GM19238 (cell line): ENCODE results near the gene GPS2.
A peak's percentile ranks its signal among the peaks of the same experiment; 100 is the strongest.

ENCODE experiments used
- DNase-seq: peaks from one replicate; pipeline ENCODE4 v3.0.0; 2011; ENCODE audit warnings: low spot score; ENCODE audit not compliant: insufficient read length

GPS2 gene

DNA sequence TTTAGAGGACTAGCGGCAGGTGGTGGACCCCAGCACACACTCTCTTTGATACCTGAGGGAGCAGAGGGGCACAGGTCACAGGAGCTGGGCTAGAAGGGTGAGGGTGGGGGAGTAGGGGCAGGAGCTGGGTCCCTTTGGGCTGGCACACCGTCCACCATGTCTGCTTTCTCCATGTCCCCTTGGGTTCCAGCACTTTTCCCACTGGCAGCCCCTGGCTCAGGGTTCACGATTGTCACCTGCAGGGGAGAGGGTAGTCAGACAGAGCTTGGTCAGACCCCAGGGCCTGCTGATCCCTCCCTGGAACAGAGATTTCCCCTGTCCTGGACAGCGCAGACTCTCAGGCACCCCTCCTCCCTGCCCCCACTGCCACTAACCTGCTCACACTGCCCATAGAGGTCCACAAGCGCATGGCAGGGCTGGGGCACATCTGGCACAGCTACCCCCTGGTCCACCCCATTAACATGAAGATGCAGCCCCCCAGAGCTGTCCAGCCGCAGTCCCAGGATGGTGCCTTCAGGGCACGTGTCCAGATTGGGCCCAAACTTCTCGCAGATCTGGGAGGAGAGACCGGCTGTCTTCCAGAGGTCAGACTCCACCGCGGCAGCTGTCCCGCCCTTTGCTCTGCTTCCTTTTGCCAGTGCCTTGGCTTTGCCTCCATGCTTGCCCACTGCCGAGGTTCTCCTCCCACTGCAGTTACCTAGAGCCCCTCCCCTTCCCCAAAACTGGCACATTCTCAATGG lies 3.1 kb upstream of the GPS2 start:
- no peak for DNase-seq

DNA sequence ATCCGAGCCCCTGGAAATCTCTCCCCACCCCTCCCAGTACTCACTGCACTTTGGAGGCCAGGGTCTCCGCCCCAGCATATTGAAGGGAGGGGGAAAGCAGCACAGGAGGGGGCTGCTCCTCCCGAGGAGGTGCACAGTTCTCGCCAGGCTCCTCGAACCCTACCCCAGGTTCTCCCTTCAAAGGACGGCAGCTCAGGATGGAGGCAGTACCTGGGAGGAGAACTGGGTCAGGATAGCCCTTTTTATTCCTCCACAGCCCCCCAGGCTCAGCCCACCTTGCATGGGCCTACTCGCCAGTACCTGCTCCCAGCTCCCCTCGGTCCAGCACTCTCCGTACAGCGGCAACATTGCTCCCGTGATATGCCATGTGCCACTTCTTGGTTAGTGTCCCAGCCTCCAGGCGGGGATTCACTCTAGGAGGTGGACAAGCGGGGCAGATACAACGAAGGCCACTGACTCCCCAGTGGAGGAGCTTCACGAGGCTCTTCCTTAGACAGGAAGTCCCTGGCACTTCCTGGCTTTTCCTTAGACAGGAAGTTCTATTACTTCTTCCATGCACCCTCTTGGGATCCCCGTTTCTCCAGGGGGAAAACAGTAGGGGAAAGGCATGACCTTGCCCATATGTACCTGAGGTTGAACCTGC lies 2.1 kb upstream of the GPS2 start:
- DNase-seq = no peak

DNA sequence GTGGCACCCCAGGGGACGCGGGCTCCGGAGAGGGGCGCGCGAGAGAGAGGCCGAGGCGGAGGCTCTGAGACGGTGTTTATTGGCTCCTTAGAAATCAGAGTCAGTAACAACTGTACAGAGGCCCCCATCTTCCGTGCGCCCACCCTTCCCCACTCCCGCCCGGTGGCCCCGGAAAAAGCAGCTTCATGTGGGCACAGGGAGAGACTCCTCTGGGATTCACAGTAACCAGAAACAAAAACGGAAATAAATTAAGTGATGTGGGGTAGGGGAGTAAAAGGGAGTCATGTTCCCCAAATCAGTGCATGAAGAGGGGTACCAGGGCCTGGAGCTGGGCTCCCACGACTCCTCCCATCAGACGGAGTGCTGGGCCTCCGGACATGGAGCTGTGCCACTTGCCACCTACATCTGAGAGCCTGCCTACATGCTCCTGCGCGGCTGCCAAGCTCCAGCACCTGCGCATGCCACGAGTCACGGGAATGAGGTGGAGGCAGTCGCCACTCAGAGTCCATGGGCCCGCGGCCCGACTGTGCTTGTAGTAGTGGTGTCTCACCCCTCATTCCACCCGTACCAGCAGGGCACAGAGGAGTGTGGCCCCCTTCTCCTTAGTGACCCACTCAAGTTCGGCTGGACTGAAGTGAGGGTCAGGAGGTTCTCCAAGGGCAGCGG lies 543 bp upstream of the GPS2 start:
- DNase-seq = no peak

DNA sequence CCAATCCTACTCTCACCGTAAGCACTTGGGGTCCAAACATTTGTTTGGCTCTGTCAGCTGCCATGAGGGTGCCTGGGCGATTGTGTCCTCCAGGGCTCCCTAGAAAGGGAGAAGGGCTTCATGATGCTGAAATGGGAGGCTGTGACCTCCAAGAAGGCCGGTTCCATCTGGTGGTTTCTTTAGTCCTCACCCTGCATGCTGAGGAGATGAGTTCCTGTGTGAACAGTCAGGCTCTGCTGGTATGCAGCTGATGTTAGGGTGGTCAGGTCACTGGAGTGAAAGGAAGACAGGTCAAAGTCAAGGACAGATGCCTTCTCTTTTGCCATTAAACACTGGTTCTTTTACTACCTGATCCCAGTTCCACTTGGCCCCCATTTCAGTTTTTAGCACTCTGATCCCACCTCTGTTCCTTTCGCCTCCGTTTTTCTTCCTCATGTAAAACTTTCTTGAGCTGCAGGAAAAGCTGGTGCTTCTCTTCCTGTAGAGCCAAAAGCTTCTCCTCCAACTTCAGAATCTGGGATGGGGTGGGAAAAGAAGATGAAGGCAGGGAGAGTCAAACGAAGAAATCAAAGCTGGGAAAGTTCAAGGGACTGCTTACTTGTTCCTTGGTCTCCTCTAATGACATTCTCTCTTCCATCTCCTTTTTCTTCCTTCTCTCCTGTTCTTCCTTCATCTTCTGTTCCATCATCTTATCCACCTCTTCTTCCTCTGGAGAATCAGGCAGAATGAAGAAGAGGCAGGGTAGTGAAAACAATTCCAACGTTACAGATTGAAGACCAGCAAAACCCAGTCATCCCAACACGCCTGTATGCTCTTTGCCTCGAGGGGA lies 1.1 kb downstream of the GPS2 start:
- DNase-seq = no peak

DNA sequence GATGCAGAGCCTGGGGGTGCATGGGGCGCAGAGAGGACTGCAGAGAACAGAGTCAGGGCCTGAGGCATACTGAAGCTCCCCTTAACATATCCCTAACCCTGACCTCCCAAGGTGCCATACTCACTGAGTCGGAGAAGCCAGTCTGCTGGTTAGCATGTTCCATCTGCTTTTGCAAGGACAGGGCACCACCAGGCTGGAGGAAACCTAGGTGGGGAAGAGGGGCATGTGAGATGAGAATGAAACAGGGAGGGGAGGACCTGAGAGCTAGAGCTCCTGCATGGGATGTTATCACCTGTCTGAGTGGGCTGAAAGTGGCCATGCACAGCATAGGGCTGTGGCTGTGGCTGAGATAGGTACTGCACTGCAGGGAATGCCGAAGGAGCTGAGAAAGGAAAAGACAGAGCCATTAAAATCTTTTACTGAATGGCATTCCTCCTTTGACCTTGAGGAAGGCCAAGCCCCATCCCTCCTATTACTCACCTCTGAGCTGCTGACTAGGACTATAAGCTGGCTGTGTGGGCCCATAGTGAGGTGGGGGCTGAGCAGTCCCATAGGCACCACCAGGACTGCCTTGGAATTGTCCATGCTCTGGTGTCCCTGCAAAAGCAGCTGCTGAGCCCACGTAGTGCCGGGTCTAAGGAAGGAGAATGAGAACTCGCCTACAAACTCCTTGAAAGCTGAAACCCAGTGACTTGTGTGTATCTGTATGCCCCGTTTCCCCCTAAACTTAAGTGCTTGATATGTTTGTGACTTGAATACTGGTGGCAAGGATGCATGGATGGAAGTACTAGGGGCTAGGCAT lies 1.9 kb downstream of the GPS2 start:
- DNase-seq = no peak

DNA sequence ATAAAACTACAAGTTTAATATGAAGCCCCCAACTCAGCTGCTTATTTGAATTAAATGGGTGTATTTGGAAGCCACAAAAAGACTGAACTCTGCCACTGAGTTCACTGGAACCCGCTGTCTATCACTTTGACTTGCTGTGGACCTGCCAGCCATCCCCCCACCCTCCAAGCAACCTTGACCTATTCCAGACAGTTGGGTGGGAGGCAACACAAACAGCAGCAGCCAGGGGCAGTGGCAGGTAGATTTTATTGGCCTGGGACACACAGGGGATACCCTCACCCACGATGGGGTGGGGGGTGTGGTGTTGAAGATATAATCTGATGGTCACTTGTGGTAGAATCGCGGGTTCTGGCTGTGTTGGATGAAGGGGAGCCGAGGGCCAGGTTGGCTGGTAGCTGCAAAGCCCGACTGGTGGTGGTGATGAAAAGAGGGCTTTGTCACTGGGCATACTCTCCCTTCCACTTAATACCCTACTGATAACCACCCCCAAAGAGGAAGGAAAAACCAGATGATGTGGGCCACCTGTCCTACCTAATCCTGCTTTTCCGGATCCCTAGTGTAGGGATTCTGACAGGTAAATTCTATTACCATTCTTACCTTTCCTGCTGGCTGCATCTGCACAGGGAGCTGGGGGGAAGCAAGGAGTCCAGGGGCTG lies 2.6 kb downstream of the GPS2 start:
- DNase-seq = no peak

DNA sequence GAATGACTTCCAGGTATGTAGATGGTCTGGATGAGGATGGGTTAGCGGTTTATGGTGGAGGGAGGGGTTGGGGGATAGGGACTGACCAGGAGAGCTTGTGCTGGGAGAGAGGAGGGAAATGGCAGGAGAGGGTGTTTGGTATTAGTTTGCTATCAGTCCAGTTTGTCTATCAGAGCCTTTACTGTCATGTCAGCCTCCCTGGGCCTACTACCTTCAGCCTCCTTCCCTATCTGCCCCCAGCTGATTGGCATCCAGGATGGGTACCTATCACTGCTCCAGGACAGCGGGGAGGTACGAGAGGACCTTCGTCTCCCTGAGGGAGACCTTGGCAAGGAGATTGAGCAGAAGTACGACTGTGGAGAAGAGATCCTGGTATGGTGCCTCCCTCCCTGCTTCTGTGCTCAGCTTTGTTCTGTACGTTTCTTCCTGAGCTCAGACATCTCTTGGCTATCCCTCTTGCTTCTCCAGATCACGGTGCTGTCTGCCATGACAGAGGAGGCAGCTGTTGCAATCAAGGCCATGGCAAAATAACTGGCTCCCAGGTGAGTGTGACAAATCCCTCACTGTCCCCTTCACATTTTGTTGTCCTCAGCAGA lies 4.0 kb downstream of the GPS2 start:
- no peak for DNase-seq

DNA sequence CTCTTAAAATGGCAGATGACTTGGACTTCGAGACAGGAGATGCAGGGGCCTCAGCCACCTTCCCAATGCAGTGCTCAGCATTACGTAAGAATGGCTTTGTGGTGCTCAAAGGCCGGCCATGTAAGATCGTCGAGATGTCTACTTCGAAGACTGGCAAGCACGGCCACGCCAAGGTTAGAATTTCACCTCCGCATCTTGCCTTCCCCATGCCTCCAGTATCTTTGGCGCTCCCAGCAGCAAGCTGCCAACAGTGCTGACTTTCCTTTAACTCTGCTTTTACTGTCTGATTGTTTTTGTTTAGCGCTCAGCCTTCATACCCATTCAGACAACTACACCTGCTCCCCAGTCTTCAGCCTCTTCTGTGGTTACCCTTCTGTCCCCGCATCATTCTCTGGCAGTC lies 5.5 kb downstream of the GPS2 start:
- no peak for DNase-seq

DNA sequence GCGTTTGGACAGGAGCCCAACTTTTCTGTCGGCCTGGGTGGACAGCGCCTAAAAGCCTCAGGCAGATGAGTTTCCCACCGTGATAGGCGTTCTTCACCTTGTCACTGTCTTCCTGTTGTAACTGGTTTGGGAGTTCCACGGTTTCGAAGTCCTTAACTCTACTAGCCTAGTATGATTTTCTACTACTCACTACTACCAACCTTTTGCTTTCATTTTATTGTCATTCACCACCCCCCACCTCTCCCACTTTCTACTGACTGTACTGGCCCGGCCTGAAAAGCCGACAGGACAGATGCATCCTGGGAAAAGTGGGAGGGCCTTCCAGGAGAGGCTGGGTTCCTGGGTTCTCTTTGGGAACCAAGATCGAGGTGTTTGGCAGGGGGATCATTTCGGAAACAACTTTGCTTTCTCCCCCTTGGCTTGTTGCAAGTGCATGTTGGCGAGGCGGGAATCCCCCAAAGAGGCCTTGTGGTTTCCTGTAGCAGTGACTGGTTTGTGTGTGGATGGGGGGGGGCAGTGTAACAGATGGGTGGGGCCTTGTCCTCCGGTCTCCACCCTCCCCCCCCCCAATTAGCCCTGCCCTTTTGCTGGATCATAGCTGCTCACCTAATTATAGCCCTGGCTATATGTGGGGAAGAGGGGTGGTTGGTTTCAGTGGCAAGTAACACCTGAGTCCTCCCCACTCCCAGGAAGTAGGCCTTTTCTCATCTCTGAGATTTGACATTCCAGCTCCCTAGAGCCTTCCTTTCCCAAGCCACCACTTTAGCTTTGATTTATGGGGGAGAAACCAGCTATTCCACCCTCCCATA lies 6.3 kb downstream of the GPS2 start:
- peak; percentile 76 for DNase-seq

DNA sequence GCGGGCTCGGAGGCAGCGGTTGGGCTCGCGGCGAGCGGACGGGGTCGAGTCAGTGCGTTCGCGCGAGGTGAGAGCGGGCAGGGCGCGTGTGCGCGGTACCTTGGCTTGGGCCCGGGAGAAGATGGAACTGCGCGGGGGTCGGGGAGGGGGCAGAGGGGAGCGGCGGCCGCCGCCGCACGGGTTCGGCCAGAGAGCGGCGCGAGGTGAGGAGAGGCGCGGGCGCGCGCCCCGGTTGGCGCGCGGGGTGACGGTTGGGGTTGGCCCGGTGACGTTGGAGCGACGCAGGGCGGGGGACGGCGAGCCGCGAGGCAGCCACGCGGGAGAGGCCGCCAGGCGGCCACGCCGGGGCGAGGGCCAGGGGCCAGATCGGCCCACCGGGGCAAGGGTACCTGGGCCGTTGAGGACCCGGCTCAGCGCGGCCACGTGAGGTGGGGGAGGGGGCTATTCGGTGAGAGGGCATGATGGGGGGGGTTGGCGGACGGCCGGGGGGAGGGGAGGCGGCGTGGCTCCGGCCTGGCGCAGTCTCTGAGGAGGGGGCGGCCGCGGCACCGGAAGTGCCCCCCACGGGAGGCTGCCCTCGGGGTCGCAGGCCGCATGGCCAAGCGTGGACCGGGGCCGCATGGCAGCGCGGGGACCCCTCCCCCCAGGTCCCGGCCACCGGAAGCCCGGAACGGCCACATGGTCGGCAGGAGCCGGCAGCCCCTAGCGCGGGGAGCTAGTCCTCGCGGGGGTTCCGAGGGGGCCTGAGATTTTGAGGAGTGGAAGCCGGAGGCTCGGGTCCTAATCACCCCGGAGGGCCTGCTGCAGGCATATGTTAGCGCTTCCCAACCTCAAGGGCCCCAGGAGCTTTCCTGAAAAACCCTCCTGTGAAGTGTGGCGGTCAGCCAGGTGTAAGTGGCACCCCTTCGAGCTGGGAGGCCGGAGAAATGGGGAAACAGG lies 7.2 kb downstream of the GPS2 start:
- DNase-seq = no peak

DNA sequence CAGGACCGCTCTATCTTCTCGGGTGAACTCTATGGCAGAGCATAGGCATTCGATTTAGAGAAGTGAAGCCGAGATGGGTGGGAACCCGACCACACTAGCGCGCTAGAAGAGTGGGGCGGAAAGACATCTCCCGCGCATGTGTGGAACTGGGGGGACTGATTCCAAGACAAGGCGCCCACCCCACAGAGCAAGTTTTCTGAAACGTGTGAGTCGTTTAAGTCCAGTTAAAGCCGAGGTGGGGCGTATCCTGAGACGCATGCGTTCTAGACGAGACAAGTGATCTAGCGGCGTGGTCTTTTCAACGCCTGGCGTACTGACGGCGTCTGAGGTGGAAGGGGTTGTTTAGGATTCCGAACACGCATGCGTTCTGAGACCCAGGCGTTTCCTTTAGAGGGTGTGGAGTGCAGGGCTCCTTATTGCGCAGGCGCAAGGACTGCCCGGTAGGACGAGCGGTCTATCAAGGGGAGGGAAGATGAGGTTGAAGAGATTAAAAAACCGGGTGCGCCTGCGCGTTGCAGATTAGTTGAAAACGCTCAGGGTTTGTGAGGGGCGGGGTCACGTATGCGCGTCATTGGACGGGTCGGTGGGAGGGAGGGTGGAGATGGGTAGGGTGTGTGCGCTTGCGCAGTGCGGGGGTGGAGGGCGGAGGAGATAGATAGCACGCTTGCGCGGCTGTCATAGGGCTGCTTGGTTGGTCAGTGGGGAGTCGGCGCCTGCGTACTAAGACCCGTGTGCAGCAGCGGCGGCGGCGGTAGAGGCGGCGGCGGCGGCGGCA lies 8.1 kb downstream of the GPS2 start, which contains the start of gene EIF5A:
EIF5A (plus strand) TSS at position 718 of the 775 bp plus-strand sequence. CDS start 2,008 bp downstream, outside the sequence.
- peak; percentile 97 for DNase-seq

DNA sequence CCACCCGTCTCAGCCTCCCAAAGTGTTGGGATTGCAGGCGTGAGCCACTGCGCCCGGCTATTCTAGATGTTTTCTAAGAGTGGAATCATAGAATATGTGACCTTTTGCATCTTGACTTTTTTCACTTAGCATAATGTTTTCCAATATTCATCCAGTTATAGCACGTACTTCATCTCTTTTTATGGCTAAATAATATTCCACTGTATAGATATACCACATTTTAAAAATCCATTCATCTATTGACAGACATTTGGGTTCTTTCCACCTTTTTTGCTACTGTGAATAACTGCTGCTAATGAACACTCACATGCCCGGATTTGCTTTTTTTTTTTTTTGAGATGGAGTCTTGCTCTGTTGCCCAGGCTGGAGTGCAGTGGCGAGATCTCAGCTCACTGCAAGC lies 11.0 kb downstream of the GPS2 start:
- DNase-seq = no peak

DNA sequence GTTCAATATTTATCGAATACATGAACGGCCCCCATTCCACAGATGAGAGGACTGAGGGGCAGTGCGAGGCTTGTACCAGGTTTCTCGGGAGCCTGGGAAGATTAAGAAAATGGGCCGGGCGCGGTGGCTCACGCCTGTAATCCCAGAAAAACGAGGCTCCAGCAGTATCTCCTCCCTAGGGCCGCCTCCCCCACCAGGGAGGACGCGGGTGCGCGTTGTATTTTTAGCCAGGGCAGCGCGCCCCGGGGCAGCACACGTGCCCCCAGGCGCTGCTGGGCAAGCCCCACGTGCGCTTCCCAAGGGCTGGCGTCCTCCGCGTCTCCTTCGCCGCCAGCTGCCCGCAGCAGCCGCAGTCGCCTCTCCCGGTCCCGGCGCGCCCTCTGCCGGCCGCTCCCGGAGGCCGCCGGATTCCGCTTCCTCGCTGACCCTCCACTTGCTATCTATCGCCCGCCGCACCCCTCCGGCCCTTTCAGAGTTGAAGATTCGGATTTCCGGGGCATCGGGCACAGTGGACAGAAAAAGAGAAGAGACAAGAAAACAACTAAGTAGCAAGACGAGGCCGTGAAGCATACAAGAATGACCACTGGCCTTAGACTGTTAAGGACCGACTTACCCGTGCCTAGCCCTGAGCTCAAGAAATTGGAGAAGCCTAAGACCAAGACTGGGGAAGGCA lies 18.8 kb downstream of the GPS2 start:
- DNase-seq = peak; percentile 78

DNA sequence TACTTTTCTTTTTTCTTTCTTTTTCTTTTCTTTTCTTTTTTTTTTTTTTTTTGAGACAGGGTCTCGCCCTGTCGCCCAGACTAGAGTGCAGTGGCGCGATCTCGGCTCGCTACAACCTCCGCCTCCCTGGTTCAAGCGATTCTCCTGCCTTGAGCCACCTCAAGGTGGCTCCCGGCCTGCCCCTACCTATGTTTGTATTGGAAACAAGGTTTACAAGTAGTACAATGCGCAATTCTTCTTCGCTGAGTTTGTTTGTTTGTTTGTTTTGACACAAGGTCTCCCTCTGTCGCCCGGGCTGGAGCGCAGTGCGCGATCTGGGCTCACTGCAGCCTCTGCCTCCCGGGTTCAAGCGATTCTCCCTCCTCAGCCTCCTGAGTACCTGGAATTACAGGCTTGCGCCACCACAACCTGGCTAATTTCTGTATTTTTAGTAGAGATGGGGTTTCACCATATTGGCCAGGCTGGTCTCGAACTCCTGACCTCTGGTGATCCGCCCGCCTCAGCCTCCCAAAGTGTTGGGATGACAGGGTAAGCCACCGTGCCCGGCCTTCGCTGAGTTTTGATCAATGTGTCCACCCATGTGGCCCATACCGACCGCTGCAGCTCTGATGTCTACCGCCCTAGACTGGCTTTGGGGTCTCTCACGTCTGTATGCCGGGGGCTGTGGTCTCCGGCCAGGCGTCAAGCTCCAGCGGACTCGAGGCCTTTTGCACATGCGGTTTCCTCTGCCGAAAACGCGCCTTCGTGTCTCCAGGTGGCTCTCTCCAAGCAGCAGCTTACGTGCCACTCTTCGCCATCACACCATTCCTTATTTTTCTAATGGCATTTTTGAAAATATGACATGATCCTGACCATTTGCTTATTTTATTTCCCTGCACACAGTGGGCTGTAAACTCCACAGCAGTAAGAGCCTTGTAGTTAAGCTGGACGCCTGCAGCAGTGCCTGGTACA lies 19.7 kb downstream of the GPS2 start:
- DNase-seq = no peak

DNA sequence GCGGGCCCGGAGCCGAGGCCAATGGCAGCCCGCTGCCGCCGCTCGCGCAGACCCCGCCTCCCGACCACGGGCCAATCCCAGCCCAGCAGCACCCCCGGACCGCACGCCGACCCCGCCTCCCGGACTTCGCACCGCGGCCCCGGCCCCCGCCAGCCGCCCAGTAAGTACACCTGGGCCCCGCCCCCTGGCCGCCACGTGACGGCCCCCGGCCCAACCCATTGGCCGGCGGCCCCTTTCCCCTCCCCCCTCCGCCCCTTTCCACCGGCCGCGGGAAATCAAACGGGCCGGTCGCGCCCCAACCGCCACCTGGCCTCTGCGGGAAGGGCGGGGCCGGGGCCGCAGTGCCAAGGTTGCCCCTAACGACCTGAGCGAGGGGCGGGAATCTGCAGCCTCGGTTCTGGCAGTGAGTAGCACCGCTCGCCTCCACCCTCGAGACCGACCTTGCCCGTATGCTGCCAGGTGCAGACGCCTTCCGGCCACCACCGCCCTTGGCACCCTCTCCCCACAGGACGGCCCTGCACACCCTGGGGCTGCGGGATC lies 20.5 kb downstream of the GPS2 start, which contains the start of gene YBX2:
YBX2 (minus strand) TSS at position 26 of the 540 bp plus-strand sequence. CDS start 139 bp downstream, outside the sequence.
- DNase-seq = peak; percentile 86
